Measurements from ENCODE around the gene DYTN. TPM values are rescaled to one million over a fixed set of nuclear protein-coding genes. Genes with fewer than 3 reads are reported as not detected.

The DYTN gene
- polyA plus RNA-seq, 4 donors: 0.04 TPM; not detected in 3

DNA sequence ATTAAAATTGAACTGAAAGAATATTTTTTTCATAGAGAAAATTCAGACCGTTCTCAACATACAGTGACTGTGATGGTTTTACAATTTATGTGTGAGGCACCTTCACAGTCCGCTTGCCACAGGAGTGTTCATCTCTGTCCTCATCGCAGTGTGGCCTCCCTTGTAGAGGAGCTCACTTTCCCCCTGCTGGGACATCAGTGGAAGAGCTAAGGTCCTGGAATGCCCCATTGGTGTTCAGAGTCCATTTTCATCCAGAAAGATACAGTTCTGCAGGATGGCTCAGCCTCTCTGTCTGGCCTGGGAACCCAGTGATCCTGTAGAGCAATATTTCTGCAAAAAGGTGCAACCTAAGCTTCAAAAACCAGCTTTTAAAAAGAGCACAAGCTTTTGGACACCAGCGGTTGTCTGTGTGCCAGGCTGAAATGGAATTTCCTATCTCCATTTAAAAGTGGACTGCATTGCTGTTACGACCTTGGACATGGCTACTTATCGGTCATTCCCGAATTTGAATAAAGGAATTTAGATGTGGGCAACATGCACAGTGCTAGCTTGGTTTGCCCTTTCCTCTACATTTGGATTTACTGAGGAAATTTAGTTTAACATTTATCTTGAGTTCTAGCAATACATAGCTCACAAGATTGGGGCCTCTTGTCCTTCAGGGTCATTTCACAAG is 102.6 kb downstream of the DYTN start:
- no peak for DNase-seq (ENCODE audit: low read depth in 4 of 4, low spot score in 3 of 4)

- DNase-seq (ENCODE audit: low read depth in 4 of 4, low spot score in 3 of 4): no peak
Measured at GRCh38 chr2:206614811-206615210, 103.4 kb downstream of the DYTN start.

DNA sequence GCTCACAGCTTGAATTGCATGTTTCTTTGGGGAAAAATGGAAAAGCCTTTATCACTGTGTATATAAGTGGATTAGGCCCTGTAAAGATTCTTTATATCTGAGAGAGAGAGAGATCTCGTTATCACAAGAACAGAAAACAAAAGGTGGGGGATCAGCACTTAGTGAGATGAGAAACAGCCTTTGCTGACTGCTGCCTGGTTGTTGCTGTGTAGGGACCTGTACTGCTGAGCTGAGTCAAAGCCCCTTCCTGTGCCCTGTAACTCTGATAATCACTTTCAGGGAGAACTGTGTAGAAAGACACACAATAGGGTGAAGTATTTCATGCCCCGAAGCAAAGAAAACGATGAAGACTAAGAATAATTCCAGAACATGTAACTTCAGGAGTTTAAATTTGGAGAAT is 106.5 kb downstream of the DYTN start:
- no peak for DNase-seq (ENCODE audit: low read depth in 4 of 4, low spot score in 3 of 4)

DNA sequence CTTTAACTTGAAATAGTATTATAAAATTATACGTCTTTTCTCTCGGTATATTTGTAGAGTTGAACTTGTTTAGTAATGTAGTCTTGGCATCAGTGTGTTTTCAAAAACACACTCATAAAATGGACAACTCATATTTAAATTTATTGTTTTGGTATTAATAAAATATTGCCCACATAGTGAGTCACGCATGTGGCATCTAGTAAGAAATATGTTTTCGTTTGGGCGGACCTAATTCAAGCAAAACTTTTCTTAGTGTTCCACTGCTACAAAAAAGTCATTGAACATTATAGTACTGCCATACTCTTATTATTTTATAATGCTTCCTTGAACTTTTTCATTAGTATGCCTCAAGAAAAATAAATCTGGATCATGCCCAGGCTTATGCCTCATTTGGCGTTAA is 107.0 kb downstream of the DYTN start:
- no peak for DNase-seq (ENCODE audit: low read depth in 4 of 4, low spot score in 3 of 4)

- no peak for DNase-seq (ENCODE audit: low read depth in 4 of 4, low spot score in 3 of 4)
Measured at GRCh38 chr2:206610451-206610850, 107.7 kb downstream of the DYTN start.

- no peak for DNase-seq (ENCODE audit: low read depth in 4 of 4, low spot score in 3 of 4)
Measured at GRCh38 chr2:206603243-206603642, 115.0 kb downstream of the DYTN start.

Other genes starting within 250 kb of the DYTN start
- gene FAM237A, start 75.9 kb downstream of the DYTN start, polyA plus RNA-seq (ENCODE audit: insufficient read length in 4 of 4): not detected
- 10 to 100 TPM; 12.7 to 15.2 (median 13.2) TPM for gene MDH1B, start 46.9 kb upstream of the DYTN start, polyA plus RNA-seq (ENCODE audit: insufficient read length in 4 of 4)
- 10 to 100 TPM; 37.5 to 45.5 (median 42.9) TPM for gene FASTKD2, start 47.2 kb upstream of the DYTN start, polyA plus RNA-seq (ENCODE audit: insufficient read length in 4 of 4)
- gene CPO, start 221.1 kb upstream of the DYTN start, polyA plus RNA-seq (ENCODE audit: insufficient read length in 4 of 4): 1 to 10 TPM; 1.1 to 1.2 (median 1.1) TPM

Data from right renal pelvis (tissue), 4 donors.